Endothelial cell of umbilical vein (primary cell): Measurements from ENCODE around the gene NUMBL. TPM values are rescaled to one million over a fixed set of nuclear protein-coding genes. Genes with fewer than 3 reads are reported as not detected.
A peak's percentile ranks its signal among the peaks of the same experiment; 100 is the strongest.

Experiments
- BruUV-seq: library from RNA; stranded (reverse); fragments of 400-500 nt; replicated peaks from 2 replicates; lab custom pipeline; 2021; lab: Mats Ljungman, UMichigan
- CTCF ChIA-PET: fragments of 300-600, 350-600 bp; sonication (Branson Sonifier 250); formaldehyde crosslinking; loops from one replicate; lab custom pipeline; 2021; ENCODE audit warnings: antibody characterized with exemption, inconsistent platforms; lab: Charles Lee
- POLR2A ChIA-PET: fragments of 300-600, 350-600 bp; sonication (Branson Sonifier 250); formaldehyde crosslinking; loops from one replicate; lab custom pipeline; 2021; ENCODE audit warnings: antibody characterized with exemption, inconsistent platforms; lab: Charles Lee
- DNase-seq: peaks from one replicate; pipeline ENCODE4 v3.0.0-alpha.2; 2011; ENCODE audit warnings: low read depth, low spot score
- FAIRE-seq: peaks from 2 replicates; lab custom pipeline; 2011; peaks lifted over from hg19 to GRCh38; lab: Jason Lieb, UNC
- H2AFZ ChIP-seq: 2 replicates; pipeline ENCODE4 v1.6.0; 2012; ENCODE audit warnings: low read depth, low read length, control low read depth, inconsistent platforms
- H3K27ac ChIP-seq: 2 replicates; pipeline ENCODE4 v1.5.1; 2011; ENCODE audit warnings: low read depth, mild to moderate bottlenecking, control low read depth, low read length, moderate library complexity; ENCODE audit not compliant: insufficient read depth
- H3K27me3 ChIP-seq, 2 experiments: 2 replicates each; pipeline versions ENCODE4 v1.6.0 to v1.6.1; 2011; ENCODE audit warnings: low read length in 2 of 2, mixed read lengths in 1 of 2; ENCODE audit not compliant: control insufficient read depth in 2 of 2, insufficient read depth in 2 of 2
- H3K36me3 ChIP-seq, 2 experiments: 2 replicates in 1 of 2; 3 replicates in 1 of 2; pipeline ENCODE4 v1.5.1; 2011; ENCODE audit warnings: low read length in 2 of 2, mild to moderate bottlenecking in 1 of 2, moderate library complexity in 1 of 2; ENCODE audit not compliant: control insufficient read depth in 2 of 2, insufficient read depth in 2 of 2; ENCODE audit errors: extremely low read depth in 1 of 2
- H3K4me1 ChIP-seq: 3 replicates; pipeline ENCODE4 v1.5.1; 2011; ENCODE audit warnings: mild to moderate bottlenecking, low read length; ENCODE audit not compliant: control insufficient read depth, insufficient read depth; ENCODE audit errors: extremely low read depth
- H3K4me2 ChIP-seq: 2 replicates; pipeline ENCODE4 v1.6.1; 2011; ENCODE audit warnings: low read length, control low read depth, mixed read lengths; ENCODE audit not compliant: insufficient read depth
- H3K4me3 ChIP-seq, 3 experiments: fragments of 200-600 bp in 1 of 3; sonication (generic), shearing (Covaris generic) in 1 of 3; replicated peaks in 1 of 3; 2 replicates each; pipeline ENCODE4 v1.5.1; 2011 to 2016; ENCODE audit warnings: control low read depth in 3 of 3, low read length in 3 of 3, mild to moderate bottlenecking in 2 of 3, inconsistent platforms in 1 of 3, low read depth in 1 of 3, moderate library complexity in 1 of 3; ENCODE audit not compliant: insufficient read depth in 1 of 3
- H3K79me2 ChIP-seq: 2 replicates; pipeline ENCODE4 v1.6.0; 2012; ENCODE audit warnings: low read length, inconsistent platforms; ENCODE audit not compliant: control insufficient read depth, insufficient read depth
- H3K9ac ChIP-seq: replicated peaks from 2 replicates; pipeline ENCODE3; 2011; ENCODE audit warnings: low read length, control low read depth; ENCODE audit not compliant: insufficient read depth; ENCODE audit errors: extremely low read depth
- H3K9me1 ChIP-seq: replicated peaks from 3 replicates; pipeline ENCODE4 v1.6.0; 2011; ENCODE audit warnings: mild to moderate bottlenecking, low read length; ENCODE audit not compliant: control insufficient read depth, insufficient read depth; ENCODE audit errors: extremely low read depth
- H3K9me3 ChIP-seq: replicated peaks from 2 replicates; pipeline ENCODE4 v1.5.1; 2012; ENCODE audit warnings: low read length, inconsistent platforms; ENCODE audit not compliant: control insufficient read depth, insufficient read depth
- H4K20me1 ChIP-seq: replicated peaks from 2 replicates; pipeline ENCODE3; 2011; ENCODE audit warnings: mild to moderate bottlenecking, low read length; ENCODE audit not compliant: control insufficient read depth, insufficient read depth; ENCODE audit errors: extremely low read depth
- CTCF ChIP-seq, 2 donors: IDR thresholded peaks; 1 replicate in 1 of 2; 2 replicates in 1 of 2; pipeline ENCODE4 v1.5.1; 2011; ENCODE audit warnings: low read length in 2 of 2, mild to moderate bottlenecking in 2 of 2, moderate library complexity in 2 of 2, control low read depth in 1 of 2, inconsistent platforms in 1 of 2, low read depth in 1 of 2; ENCODE audit not compliant: insufficient read depth in 1 of 2; ENCODE audit errors: extremely low read depth in 1 of 2
- EZH2 ChIP-seq: IDR thresholded peaks from 2 replicates; pipeline ENCODE4 v1.6.1; 2012; ENCODE audit warnings: borderline replicate concordance, low read depth, mild to moderate bottlenecking, moderate library complexity, low read length, inconsistent platforms; ENCODE audit not compliant: severe bottlenecking
- FOS ChIP-seq: IDR thresholded peaks from 2 replicates; pipeline ENCODE4 v1.6.1; 2011; ENCODE audit warnings: mild to moderate bottlenecking, low read length, moderate library complexity, borderline replicate concordance; ENCODE audit not compliant: insufficient read depth
- GATA2 ChIP-seq: IDR thresholded peaks from 2 replicates; pipeline ENCODE4 v1.7.0; 2011; ENCODE audit warnings: low read depth, mild to moderate bottlenecking, moderate library complexity, mixed read lengths, low read length; ENCODE audit not compliant: insufficient read length, insufficient read depth
- JUN ChIP-seq: IDR thresholded peaks from 2 replicates; pipeline ENCODE4 v1.6.1; 2011; ENCODE audit warnings: borderline replicate concordance, low read depth; ENCODE audit not compliant: insufficient read length, insufficient read depth
- MAX ChIP-seq: IDR thresholded peaks from 2 replicates; pipeline ENCODE4 v1.6.1; 2011; ENCODE audit not compliant: insufficient read depth, insufficient read length
- MYC ChIP-seq: IDR thresholded peaks from one replicate; pipeline ENCODE4 v1.6.1; 2011; ENCODE audit warnings: mild to moderate bottlenecking, low read depth, low read length
- POLR2A ChIP-seq: IDR thresholded peaks from 2 replicates; pipeline ENCODE4 v1.6.1; 2012; ENCODE audit warnings: low read depth, mild to moderate bottlenecking, control low read depth, low read length
- POLR2AphosphoS5 ChIP-seq: IDR thresholded peaks from 2 replicates; pipeline ENCODE4 v1.6.1; 2012; ENCODE audit warnings: low read depth, mild to moderate bottlenecking, control low read depth, low read length, moderate library complexity; ENCODE audit not compliant: insufficient read depth
- dilution Hi-C: fragments of 300-500 bp; cut with MboI; formaldehyde crosslinking; loops from one replicate; pipeline ENCODE4 v1.15.0; 2019; ENCODE audit warnings: low sequenced_read_pairs; ENCODE audit not compliant: extremely low pct_ligation_motif_present
- intact Hi-C: fragments of 100-400 bp; cut with micrococcal nuclease; formaldehyde crosslinking; loops from one replicate; pipeline ENCODE4 v1.10.0; 2022
- polyA plus RNA-seq, 4 experiments: library from polyadenylated mRNA; depleted of rRNA in 3 of 4; stranded (reverse) in 3 of 4; unstranded in 1 of 4; fragments of >200 nt; gene quantifications; 2 replicates each; pipeline versions ENCODE4 v1.2.1 to v1.2.3, GENCODE V29; 2011 to 2012; ENCODE audit warnings: missing spikeins in 1 of 4
- total RNA-seq: library from RNA; stranded (reverse); gene quantifications from 2 replicates; pipeline ENCODE4 v1.2.3, GENCODE V29; 2021

Gene NUMBL
- total and polyA plus RNA-seq, 2 donors (not counting 3 experiments of a cell fraction or from before 2014, with no cell fraction given), result 21.5 to 46.7 TPM

GRCh38 chr19:40716031-40716481 lies 25.6 kb upstream of the NUMBL start:
- H3K27me3 ChIP-seq, result no peaks in the 10 kb centered on the region
- peaks cover 45% of the 10 kb centered on the region for H3K4me1 ChIP-seq
- intact Hi-C loops, result loop anchor here (2.0 kb wide), 1 partner anchor 83 kb away; the partner anchor contains the start of gene EGLN2
- no peaks in the 10 kb centered on the region for H3K36me3 ChIP-seq
- H3K4me3 ChIP-seq, result peak overlapping the region in 2 of 3 experiments; percentile 53 to 54
- ChIA-PET CTCF (interaction anchor here (1.0 to 2.2 kb wide), 5 partner anchors 15 to 103 kb away, joined by 3 to 13 read pairs (median 5); partner anchors contain the start of genes ACTMAP and EGLN2), POLR2A (interaction anchor here (1.4 to 2.2 kb wide), 2 partner anchors 35 to 62 kb away, joined by 5 to 9 read pairs; partner anchors contain the start of genes ACTMAP, RAB4B and SNRPA)
- peak overlapping the region; percentile 94 for H3K27ac ChIP-seq
- no peaks in the 10 kb centered on the region for H4K20me1 ChIP-seq
- dilution Hi-C loops, result no loop called here
- peak overlapping the region; percentile 67 for H3K4me2 ChIP-seq
- DNase-seq, result peak; percentile 90
- peaks cover 37% of the 10 kb centered on the region for H3K79me2 ChIP-seq
- FAIRE-seq, result no peak
- H3K9me3 ChIP-seq, result no peaks in the 10 kb centered on the region
- TF ChIP-seq POLR2AphosphoS5 (no peak), JUN (peak; percentile 2), FOS (peak; percentile 8)
- H3K9me1 ChIP-seq, result no peaks in the 10 kb centered on the region
- H3K9ac ChIP-seq, result peak overlapping the region; percentile 81
- H2AFZ ChIP-seq, result peak overlapping the region; percentile 69
- no TSS peak for BruUV-seq

- BruUV-seq, result no TSS peak
- peaks cover 31% of the 10 kb centered on the region for H3K4me1 ChIP-seq
- H4K20me1 ChIP-seq, result no peaks in the 10 kb centered on the region
- H3K9me1 ChIP-seq, result no peaks in the 10 kb centered on the region
- FAIRE-seq, result peak; percentile 100
- H2AFZ ChIP-seq, result peak overlapping the region; percentile 87
- H3K36me3 ChIP-seq, result no peaks in the 10 kb centered on the region
- peak; percentile 92 for DNase-seq
- intact Hi-C loops, result loop anchor here (1.0 kb wide), 3 partner anchors 24 to 92 kb away; partner anchors contain the start of gene NUMBL
- CTCF ChIA-PET, result interaction anchor here (0.6 kb wide), 1 partner anchor 8 kb away, joined by 4 read pairs; no protein-coding TSS in a partner anchor
- peak overlapping the region; percentile 94 for H3K27ac ChIP-seq
- peak overlapping the region; percentile 33 to 47 (median 45) for H3K4me3 ChIP-seq
- peaks cover 24% of the 10 kb centered on the region for H3K79me2 ChIP-seq
- H3K9me3 ChIP-seq, result no peaks in the 10 kb centered on the region
- H3K27me3 ChIP-seq, result no peaks in the 10 kb centered on the region
- H3K4me2 ChIP-seq, result peak overlapping the region; percentile 70
- POLR2A ChIA-PET, result no interaction called here
- dilution Hi-C loops, result no loop called here
- H3K9ac ChIP-seq, result peak overlapping the region; percentile 66
- TF ChIP-seq EZH2 (no peak), CTCF (IDR thresholded peaks at IDR 0.05; ENCODE audit: extremely low read depth in 1 of 2, insufficient read depth in 1 of 2, low read depth in 1 of 2, low read length in 2 of 2) (no peak), FOS (no peak), POLR2A (no peak), MYC (no peak), GATA2 (no peak), MAX (no peak), JUN (no peak), POLR2AphosphoS5 (no peak)
Measured at GRCh38 chr19:40714441-40715299, 24.2 kb upstream of the NUMBL start.
